Measurements from ENCODE around the gene TDRD7. TPM values are rescaled to one million over a fixed set of nuclear protein-coding genes. Genes with fewer than 3 reads are reported as not detected.

Gene TDRD7
- total RNA-seq, 1 experiment from 2014 or later = 22.0 TPM

- no peak overlapping the region for H3K4me3 ChIP-seq (ENCODE audit: low read depth, low read length)
- Mint-ChIP-seq H3K27me3 (ENCODE audit: insufficient read depth, unreplicated experiment) (no peaks in the 10 kb centered on the region), H3K36me3 (ENCODE audit: insufficient read depth, unreplicated experiment) (no peaks in the 10 kb centered on the region), H3K27ac (ENCODE audit: unreplicated experiment) (no peak overlapping the region), H3K9me3 (ENCODE audit: unreplicated experiment) (no peaks in the 10 kb centered on the region), H3K4me1 (ENCODE audit: low read depth, unreplicated experiment) (peaks cover 45% of the 10 kb centered on the region), H3K4me3 (ENCODE audit: unreplicated experiment) (no peak overlapping the region)
- ChIA-PET CTCF (no interaction called here), POLR2A (no interaction called here)
- H3K9me3 ChIP-seq = no peaks in the 10 kb centered on the region
- intact Hi-C loops (cut with micrococcal nuclease; ENCODE audit: unreplicated experiment) = no loop called here
- H3K27me3 ChIP-seq (replicated peaks; ENCODE audit: control insufficient read depth, insufficient read depth, low read length) = no peaks in the 10 kb centered on the region
- peaks cover 22% of the 10 kb centered on the region for H3K4me1 ChIP-seq
- no peaks in the 10 kb centered on the region for H3K36me3 ChIP-seq (ENCODE audit: control insufficient read depth, insufficient read depth, low read length)
- no peak for DNase-seq
- no TSS peak for BruUV-seq (replicated peaks)
- no peak for TF ChIP-seq CTCF (IDR thresholded peaks at IDR 0.05; ENCODE audit: insufficient read depth in 1 of 2, low read depth in 1 of 2, low read length in 1 of 2, severe bottlenecking in 1 of 2, unreplicated experiment in 1 of 2)
Measured at GRCh38 chr9:97415146-97415545, 3.2 kb downstream of the TDRD7 start.

GRCh38 chr9:97418880-97419279 lies 7.0 kb downstream of the TDRD7 start:
- no peak overlapping the region for H3K4me3 Mint-ChIP-seq (ENCODE audit: unreplicated experiment)
- peaks cover 39% of the 10 kb centered on the region for H3K4me1 Mint-ChIP-seq (ENCODE audit: low read depth, unreplicated experiment)
- no peaks in the 10 kb centered on the region for H3K27me3 ChIP-seq (replicated peaks; ENCODE audit: control insufficient read depth, insufficient read depth, low read length)
- intact Hi-C loops (cut with micrococcal nuclease; ENCODE audit: unreplicated experiment) = no loop called here
- TF ChIP-seq CTCF (IDR thresholded peaks at IDR 0.05; ENCODE audit: insufficient read depth in 1 of 2, low read depth in 1 of 2, low read length in 1 of 2, severe bottlenecking in 1 of 2, unreplicated experiment in 1 of 2) = no peak
- ChIA-PET CTCF (no interaction called here), POLR2A (no interaction called here)
- H3K9me3 ChIP-seq = no peaks in the 10 kb centered on the region
- H3K9me3 Mint-ChIP-seq (ENCODE audit: unreplicated experiment) = no peaks in the 10 kb centered on the region
- no peak overlapping the region for H3K4me3 ChIP-seq (ENCODE audit: low read depth, low read length)
- no peaks in the 10 kb centered on the region for H3K36me3 Mint-ChIP-seq (ENCODE audit: insufficient read depth, unreplicated experiment)
- H3K4me1 ChIP-seq = peaks cover 25% of the 10 kb centered on the region
- no peaks in the 10 kb centered on the region for H3K36me3 ChIP-seq (ENCODE audit: control insufficient read depth, insufficient read depth, low read length)
- BruUV-seq (replicated peaks) = no TSS peak
- no peak for DNase-seq
- no peaks in the 10 kb centered on the region for H3K27me3 Mint-ChIP-seq (ENCODE audit: insufficient read depth, unreplicated experiment)
- no peak overlapping the region for H3K27ac Mint-ChIP-seq (ENCODE audit: unreplicated experiment)

GRCh38 chr9:97419309-97419867 lies 7.5 kb downstream of the TDRD7 start:
- no peak overlapping the region for H3K4me3 ChIP-seq (ENCODE audit: low read depth, low read length)
- no peaks in the 10 kb centered on the region for H3K27me3 ChIP-seq (replicated peaks; ENCODE audit: control insufficient read depth, insufficient read depth, low read length)
- Mint-ChIP-seq H3K36me3 (ENCODE audit: insufficient read depth, unreplicated experiment) (no peaks in the 10 kb centered on the region), H3K27ac (ENCODE audit: unreplicated experiment) (no peak overlapping the region), H3K4me3 (ENCODE audit: unreplicated experiment) (no peak overlapping the region), H3K9me3 (ENCODE audit: unreplicated experiment) (no peaks in the 10 kb centered on the region), H3K27me3 (ENCODE audit: insufficient read depth, unreplicated experiment) (no peaks in the 10 kb centered on the region), H3K4me1 (ENCODE audit: low read depth, unreplicated experiment) (peaks cover 38% of the 10 kb centered on the region)
- no peaks in the 10 kb centered on the region for H3K36me3 ChIP-seq (ENCODE audit: control insufficient read depth, insufficient read depth, low read length)
- ChIA-PET CTCF (no interaction called here), POLR2A (no interaction called here)
- no TSS peak for BruUV-seq (replicated peaks)
- peaks cover 25% of the 10 kb centered on the region for H3K4me1 ChIP-seq
- intact Hi-C loops (cut with micrococcal nuclease; ENCODE audit: unreplicated experiment) = no loop called here
- TF ChIP-seq CTCF (IDR thresholded peaks at IDR 0.05; ENCODE audit: insufficient read depth in 1 of 2, low read depth in 1 of 2, low read length in 1 of 2, severe bottlenecking in 1 of 2, unreplicated experiment in 1 of 2) = no peak
- no peak for DNase-seq
- no peaks in the 10 kb centered on the region for H3K9me3 ChIP-seq
